Measurements from ENCODE around the gene APOL6.

GRCh38 chr22:35708917-35709316 lies 60.7 kb downstream of the APOL6 start:
- no peak for TF ChIP-seq CTCF (IDR thresholded peaks at IDR 0.05; ENCODE audit: low read depth, low read length)
- TF ChIP-seq POLR2A (IDR thresholded peaks at IDR 0.05; ENCODE audit: extremely low read depth, insufficient read length) = no peak

All from NB4 (cell line).